Measurements from ENCODE around the gene KRTAP12-3.

Gene KRTAP12-3

DNA sequence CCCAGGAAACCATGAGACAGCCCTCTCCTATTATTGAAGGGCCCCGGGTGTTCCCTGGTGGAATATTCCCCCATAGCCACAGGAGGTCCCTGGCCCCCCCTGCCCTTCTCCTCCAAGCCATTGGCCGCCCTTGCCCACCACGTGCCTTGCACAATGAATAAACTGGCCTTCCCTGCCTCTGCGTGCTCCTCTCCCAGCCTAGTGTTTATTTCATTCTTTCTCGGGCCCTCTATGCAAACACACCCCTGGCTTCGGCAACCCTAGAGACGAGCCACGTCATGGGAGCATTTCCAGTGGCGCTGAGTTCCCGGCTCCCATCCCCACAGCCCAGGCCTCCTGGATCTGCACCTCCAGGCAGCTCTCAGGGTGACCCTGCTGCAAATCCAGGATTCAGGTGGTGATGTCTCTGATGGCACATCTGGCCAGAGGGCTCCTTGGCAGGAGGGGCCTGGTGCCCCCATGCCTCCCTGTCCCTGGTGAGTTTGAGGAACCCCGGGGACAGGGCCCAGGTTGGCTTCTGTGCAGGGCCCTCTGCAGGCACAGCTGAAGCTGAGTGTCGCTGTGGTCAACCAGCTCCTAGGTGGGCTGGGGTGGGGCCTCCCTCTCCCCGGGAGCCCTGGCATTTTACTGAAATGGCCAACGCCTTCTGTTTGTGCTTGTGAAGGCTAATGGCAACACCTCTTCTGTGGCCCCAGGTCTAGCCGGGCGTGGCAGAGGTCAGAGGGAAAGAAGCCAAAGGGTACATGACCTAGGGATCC is 45.4 kb downstream of the KRTAP12-3 start:
- no peak for DNase-seq (ENCODE audit: low read depth)

DNA sequence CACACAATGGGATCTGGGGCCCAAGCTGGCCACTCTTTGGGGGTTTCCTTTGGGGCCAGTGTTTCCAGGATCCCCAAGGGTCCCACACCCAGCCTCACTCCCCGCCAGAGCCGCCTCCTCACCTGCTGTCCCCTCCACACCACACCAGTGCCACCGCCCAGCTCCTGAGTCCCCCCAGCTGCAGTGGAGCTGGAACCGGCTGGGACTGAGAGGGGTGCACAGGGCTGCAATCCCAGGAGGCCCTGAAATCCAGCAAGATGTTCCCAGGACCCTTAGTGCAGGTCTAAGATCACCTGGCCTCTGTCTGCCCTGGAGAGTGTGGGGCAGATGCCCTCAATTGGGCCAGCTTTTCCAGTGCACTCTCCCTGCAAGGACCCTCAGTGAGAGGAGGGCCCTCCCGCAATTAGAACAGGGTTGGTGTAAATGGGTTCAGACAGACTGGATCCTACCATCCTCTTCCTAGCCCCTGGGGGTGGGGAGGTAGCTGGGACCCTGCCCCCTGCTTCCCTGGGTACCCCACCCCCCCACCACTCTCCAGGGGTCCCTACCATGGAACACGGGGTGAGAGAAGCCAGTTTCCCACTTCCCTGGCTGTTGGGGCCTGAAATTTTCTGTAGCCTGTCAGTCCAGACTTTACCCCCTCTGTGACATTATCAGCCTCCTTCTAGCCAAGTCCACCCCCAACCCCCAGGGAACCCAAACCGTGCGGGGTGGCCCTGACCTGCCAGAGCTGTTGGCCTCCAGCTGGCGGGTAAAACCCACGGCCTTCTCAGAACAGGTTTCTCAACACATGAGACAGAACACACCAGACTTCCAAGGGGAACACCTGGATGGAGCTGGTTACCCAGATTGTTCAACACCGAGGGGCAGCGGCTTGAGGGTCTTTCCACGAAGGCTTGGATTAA is 46.3 kb downstream of the KRTAP12-3 start:
- DNase-seq (ENCODE audit: low read depth), result no peak

DNA sequence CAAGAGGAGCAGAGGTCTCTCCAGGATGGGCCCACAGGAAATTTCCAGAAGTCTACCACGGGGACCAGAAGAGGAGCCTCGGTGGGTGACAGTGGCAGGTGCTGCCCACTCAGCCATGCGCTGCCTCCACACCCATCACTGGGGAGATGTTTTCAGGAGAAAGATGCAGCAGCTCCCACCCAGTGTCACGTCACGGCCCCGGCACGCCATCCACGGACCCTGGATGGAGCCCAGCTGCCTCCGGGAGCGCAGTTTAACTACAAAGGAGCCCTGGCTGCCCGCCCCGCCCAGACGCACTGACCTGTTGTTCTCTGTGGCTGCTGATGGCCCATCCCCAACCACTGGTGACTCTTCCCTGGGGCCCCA is 46.9 kb downstream of the KRTAP12-3 start:
- no peak for DNase-seq (ENCODE audit: low read depth)

DNA sequence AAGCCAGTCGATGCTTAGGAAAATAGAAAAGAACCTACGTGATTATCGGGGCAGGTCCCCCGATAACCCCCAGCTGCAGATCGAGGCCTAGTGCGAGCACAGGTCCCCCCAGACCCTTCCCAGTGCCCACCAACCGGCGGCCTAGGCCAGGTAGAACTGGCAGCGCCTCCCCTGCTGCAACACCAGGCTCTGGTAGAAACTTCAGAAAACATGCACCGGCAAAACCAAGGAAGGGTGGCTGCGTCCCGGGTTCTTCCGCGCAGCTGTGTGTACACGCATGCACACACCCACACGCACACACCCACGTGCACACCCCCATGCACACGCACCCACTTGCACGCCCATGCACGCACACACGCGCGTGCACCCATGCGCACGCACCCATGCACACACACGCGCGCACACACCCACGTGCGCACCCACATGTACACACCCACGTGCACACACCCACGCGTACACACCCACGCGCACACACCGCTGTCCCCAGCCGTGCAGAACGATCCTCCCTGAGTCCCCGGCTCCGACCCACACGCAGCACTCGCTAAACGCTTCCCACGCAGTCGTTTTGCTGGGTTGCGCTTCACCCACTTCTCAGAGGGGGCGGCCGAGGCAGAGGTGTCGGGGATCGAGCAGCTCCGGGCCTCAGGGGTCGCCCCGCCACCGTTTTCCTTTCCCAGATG is 48.4 kb downstream of the KRTAP12-3 start:
- DNase-seq (ENCODE audit: low read depth), result no peak

DNA sequence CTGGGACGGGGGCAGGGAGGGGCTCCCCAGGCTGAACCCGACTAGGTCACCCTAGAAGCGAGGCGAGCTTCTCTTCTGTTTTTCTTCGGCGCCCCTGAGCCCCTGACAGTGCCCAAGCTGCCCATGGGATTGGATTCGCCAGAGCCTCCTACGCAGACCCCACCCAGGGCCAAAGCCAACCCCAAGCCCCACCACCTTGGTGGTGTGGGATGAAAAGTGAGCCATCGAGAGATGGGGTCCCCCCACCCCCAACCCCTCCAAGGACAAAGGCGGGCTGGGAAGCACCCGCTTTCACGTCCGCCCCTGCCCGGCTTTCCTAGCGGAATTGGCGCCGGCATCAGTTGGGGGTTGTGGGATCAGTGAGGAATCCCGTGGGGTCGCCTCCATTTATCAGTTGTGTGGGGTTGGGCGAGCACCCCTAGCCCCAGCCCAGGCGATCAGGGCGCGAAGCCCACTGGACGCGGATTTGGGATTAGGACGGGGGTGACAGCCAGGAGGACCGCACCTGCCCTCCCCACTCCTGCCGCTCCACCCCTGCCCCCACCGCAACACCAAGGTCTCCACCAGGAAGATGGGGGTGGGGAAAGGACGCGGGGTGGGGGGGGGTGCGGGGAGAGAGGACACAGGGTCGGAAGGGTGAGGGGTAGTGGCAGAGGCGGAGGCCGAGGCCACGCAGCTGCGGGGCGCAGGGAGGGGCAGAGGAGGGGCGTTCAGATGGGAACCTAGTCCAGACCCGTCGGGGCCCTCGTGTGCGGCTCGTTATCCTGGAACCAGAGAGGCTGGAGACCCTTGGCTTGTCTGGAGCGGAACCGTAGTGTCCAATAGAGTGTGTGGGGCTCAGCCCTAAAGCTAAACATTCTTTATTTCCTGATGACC is 49.2 kb downstream of the KRTAP12-3 start:
- DNase-seq (ENCODE audit: low read depth), result no peak

All from CMK (cell line).